H9 (cell line): ENCODE measurements around the gene SPRN. TPM values are rescaled to one million over a fixed set of nuclear protein-coding genes. Genes with fewer than 3 reads are reported as not detected.

Experiments used
- DNase-seq: peaks from one replicate; pipeline ENCODE4 v3.0.0-alpha.2; 2017
- H2AFZ ChIP-seq: one replicate; pipeline ENCODE4 v1.6.1; 2013; ENCODE audit warnings: mild to moderate bottlenecking, low read length, control low read depth, moderate library complexity
- H2AK5ac ChIP-seq: 2 replicates; pipeline ENCODE4 v1.6.1; 2013; ENCODE audit warnings: low read length, control low read depth, mixed read lengths; ENCODE audit not compliant: insufficient read length
- H2BK120ac ChIP-seq: one replicate; pipeline ENCODE4 v1.6.1; 2013; ENCODE audit warnings: low read depth, mild to moderate bottlenecking, low read length, control low read depth, inconsistent platforms; ENCODE audit not compliant: poor library complexity, severe bottlenecking
- H2BK12ac ChIP-seq: 2 replicates; pipeline ENCODE4 v1.6.1; 2013; ENCODE audit warnings: low read length, control low read depth, mixed read lengths, low read depth; ENCODE audit not compliant: insufficient read length
- H2BK15ac ChIP-seq: 2 replicates; pipeline ENCODE4 v1.6.1; 2013; ENCODE audit warnings: low read depth, low read length, control low read depth
- H2BK20ac ChIP-seq: one replicate; pipeline ENCODE4 v1.6.1; 2013; ENCODE audit warnings: low read depth, mild to moderate bottlenecking, low read length, control low read depth, inconsistent platforms; ENCODE audit not compliant: poor library complexity, severe bottlenecking
- H2BK5ac ChIP-seq: 2 replicates; pipeline ENCODE4 v1.6.1; 2013; ENCODE audit warnings: low read length, control low read depth, mixed read lengths; ENCODE audit not compliant: insufficient read length
- H3K14ac ChIP-seq: 2 replicates; pipeline ENCODE4 v1.6.1; 2013; ENCODE audit warnings: low read length, control low read depth; ENCODE audit not compliant: insufficient read depth
- H3K18ac ChIP-seq: 2 replicates; pipeline ENCODE4 v1.6.1; 2013; ENCODE audit warnings: low read depth, mild to moderate bottlenecking, mixed read lengths, low read length, control low read depth; ENCODE audit not compliant: insufficient read length
- H3K23ac ChIP-seq: 2 replicates; pipeline ENCODE4 v1.6.1; 2013; ENCODE audit warnings: low read length, control low read depth, mixed read lengths, low read depth; ENCODE audit not compliant: insufficient read length
- H3K23me2 ChIP-seq: 2 replicates; pipeline ENCODE4 v1.6.1; 2013; ENCODE audit warnings: low read depth, mild to moderate bottlenecking, mixed read lengths, low read length, control low read depth; ENCODE audit not compliant: insufficient read length, poor library complexity, severe bottlenecking
- H3K27ac ChIP-seq: 2 replicates; pipeline ENCODE4 v1.5.1; 2013; ENCODE audit warnings: low read length, control low read depth, mixed read lengths, low read depth; ENCODE audit not compliant: insufficient read length
- H3K27me3 ChIP-seq: 2 replicates; pipeline ENCODE4 v1.6.1; 2013; ENCODE audit warnings: low read length, control low read depth, inconsistent platforms; ENCODE audit not compliant: insufficient read depth
- H3K4ac ChIP-seq: 2 replicates; pipeline ENCODE4 v1.6.1; 2013; ENCODE audit warnings: low read depth, mild to moderate bottlenecking, control low read depth, inconsistent platforms, low read length, moderate library complexity
- H3K4me1 ChIP-seq: 2 replicates; pipeline ENCODE4 v1.6.1; 2013; ENCODE audit warnings: low read length, control low read depth, inconsistent platforms; ENCODE audit not compliant: insufficient read depth
- H3K4me2 ChIP-seq: 2 replicates; pipeline ENCODE4 v1.6.1; 2013; ENCODE audit warnings: low read length, control low read depth, mixed read lengths; ENCODE audit not compliant: insufficient read length, insufficient read depth
- H3K56ac ChIP-seq: 2 replicates; pipeline ENCODE4 v1.6.1; 2013; ENCODE audit warnings: low read depth, mild to moderate bottlenecking, mixed read lengths, low read length, control low read depth; ENCODE audit not compliant: insufficient read length
- H3K79me1 ChIP-seq: 2 replicates; pipeline ENCODE4 v1.6.1; 2013; ENCODE audit warnings: low read depth, mild to moderate bottlenecking, moderate library complexity, low read length, control low read depth, inconsistent platforms; ENCODE audit not compliant: insufficient read depth, poor library complexity, severe bottlenecking
- H3K79me2 ChIP-seq: 2 replicates; pipeline ENCODE4 v1.6.1; 2013; ENCODE audit warnings: low read length, control low read depth, inconsistent platforms; ENCODE audit not compliant: insufficient read depth
- H3K9ac ChIP-seq: 2 replicates; pipeline ENCODE4 v1.6.1; 2013; ENCODE audit warnings: low read length, control low read depth, mixed read lengths; ENCODE audit not compliant: insufficient read length; ENCODE audit errors: extremely low read depth
- H3K9me3 ChIP-seq: one replicate; pipeline ENCODE4 v1.6.1; 2013; ENCODE audit warnings: low read depth, low read length, inconsistent platforms; ENCODE audit not compliant: control insufficient read depth
- H3T11ph ChIP-seq: one replicate; pipeline ENCODE4 v1.6.1; 2013; ENCODE audit warnings: mild to moderate bottlenecking, low read length, control low read depth, inconsistent platforms
- H4K20me1 ChIP-seq: one replicate; pipeline ENCODE4 v1.6.1; 2013; ENCODE audit not compliant: control insufficient read depth, insufficient read length, insufficient read depth
- H4K5ac ChIP-seq: 2 replicates; pipeline ENCODE4 v1.6.1; 2013; ENCODE audit warnings: low read depth, mild to moderate bottlenecking, mixed read lengths, low read length, control low read depth; ENCODE audit not compliant: insufficient read length
- H4K8ac ChIP-seq: replicated peaks from 2 replicates; pipeline ENCODE4 v1.6.1; 2013; ENCODE audit warnings: low read length, control low read depth, mixed read lengths, low read depth; ENCODE audit not compliant: insufficient read length
- H4K91ac ChIP-seq: 2 replicates; pipeline ENCODE4 v1.6.1; 2013; ENCODE audit warnings: low read depth, mild to moderate bottlenecking, moderate library complexity, mixed read lengths, low read length, control low read depth; ENCODE audit not compliant: insufficient read length
- H3K27ac Mint-ChIP-seq, 3 experiments: 2 replicates in 2 of 3; 3 replicates in 1 of 3; pipeline ENCODE4 v1.8.0; 2020 to 2021; ENCODE audit warnings: mixed read lengths in 3 of 3, mild to moderate bottlenecking in 1 of 3, moderate library complexity in 1 of 3
- H3K27me3 Mint-ChIP-seq: 2 replicates; pipeline ENCODE4 v1.8.0; 2021; ENCODE audit warnings: low read depth, mild to moderate bottlenecking, moderate library complexity, mixed read lengths
- H3K36me3 Mint-ChIP-seq, 3 experiments: 2 replicates in 2 of 3; 3 replicates in 1 of 3; pipeline ENCODE4 v1.8.0; 2020 to 2021; ENCODE audit warnings: low read depth in 3 of 3, mixed read lengths in 3 of 3; ENCODE audit not compliant: insufficient read depth in 1 of 3
- H3K4me1 Mint-ChIP-seq, 2 experiments: 2 replicates each; pipeline ENCODE4 v1.8.0; 2020; ENCODE audit warnings: mixed read lengths in 2 of 2
- H3K4me3 Mint-ChIP-seq, 2 experiments: 2 replicates in 1 of 2; 3 replicates in 1 of 2; pipeline ENCODE4 v1.8.0; 2020 to 2021; ENCODE audit warnings: mild to moderate bottlenecking in 2 of 2, mixed read lengths in 2 of 2, moderate library complexity in 1 of 2
- H3K9me3 Mint-ChIP-seq, 2 experiments: 2 replicates in 1 of 2; 3 replicates in 1 of 2; pipeline ENCODE4 v1.8.0; 2020; ENCODE audit warnings: mild to moderate bottlenecking in 2 of 2, mixed read lengths in 2 of 2, moderate library complexity in 1 of 2
- CTCF ChIP-seq: fragments of 200-600 bp; sonication (generic); conservative IDR thresholded peaks from 3 replicates; pipeline ENCODE4 v1.8.0; 2021; ENCODE audit warnings: antibody characterized with exemption, mild to moderate bottlenecking
- WGBS: extraction: QIAGEN DNeasy Blood & Tissue Kit; methylation state at CpG from one replicate; pipeline ENCODE4 v1.1.7; 2013; ENCODE audit warnings: missing lambda C conversion rate, low lambda C conversion rate, mixed read lengths; ENCODE audit not compliant: insufficient read length; ENCODE audit errors: extremely low coverage; 5-methylcytosine and 5-hydroxymethylcytosine counted together
- total RNA-seq: library from RNA; stranded (reverse); gene quantifications from 2 replicates; pipeline ENCODE4 v1.2.1, GENCODE V29; 2021

Gene SPRN
- total RNA-seq, 1 experiment from 2014 or later: 0.42 TPM

- Histone ChIP-seq H3K9ac (no peak overlapping the region), H4K8ac (no peak overlapping the region), H3K9me3 (no peaks in the 10 kb centered on the region), H3K4me2 (no peak overlapping the region), H4K91ac (no peak overlapping the region), H2AFZ (no peak overlapping the region), H3K4me1 (no peaks in the 10 kb centered on the region), H3K14ac (no peak overlapping the region), H3K27me3 (no peaks in the 10 kb centered on the region), H2BK5ac (no peak overlapping the region), H2BK120ac (no peak overlapping the region), H3K79me2 (peaks cover 3% of the 10 kb centered on the region; the same call in 1 of the 2 replicates), H2BK12ac (no peak overlapping the region), H3K18ac (no peak overlapping the region), H3K23me2 (peaks cover 5% of the 10 kb centered on the region), H3K23ac (no peak overlapping the region), H4K5ac (no peak overlapping the region), H4K20me1 (no peaks in the 10 kb centered on the region), H3K27ac (no peak overlapping the region), H3T11ph (no peak overlapping the region), H2BK20ac (no peak overlapping the region), H2AK5ac (no peak overlapping the region), H2BK15ac (no peak overlapping the region; the same call in 1 of the 2 replicates), H3K4ac (no peak overlapping the region), H3K79me1 (peaks cover 4% of the 10 kb centered on the region), H3K56ac (no peak overlapping the region)
- H3K4me1 Mint-ChIP-seq: peaks cover 9 to 12% of the 10 kb centered on the region in 2 experiments
- no peaks in the 10 kb centered on the region for H3K9me3 Mint-ChIP-seq
- H3K27ac Mint-ChIP-seq: no peak overlapping the region
- H3K36me3 Mint-ChIP-seq: peaks cover 40 to 53% (median 50%) of the 10 kb centered on the region in 3 experiments
- peak overlapping the region; percentile 89 to 96; a peak in 4 of 5 replicates for H3K4me3 Mint-ChIP-seq
- no CpG with 5 or more reads among the region's 19 CpGs for WGBS
- no peak for TF ChIP-seq CTCF
- DNase-seq: no peak
- no peaks in the 10 kb centered on the region for H3K27me3 Mint-ChIP-seq
These were observed 28.3 kb downstream of the SPRN start for GRCh38 chr10:133396035-133396624.
